Hepatocyte (in vitro differentiated cells): ENCODE results near the gene B3GNT9.

ENCODE experiments used
- EZH2phosphoT487 ChIP-seq: fragments of 200-600 bp; sonication (generic); IDR thresholded peaks from one replicate; pipeline ENCODE4 v1.6.1; 2018; ENCODE audit warnings: antibody characterized with exemption, mild to moderate bottlenecking, low read depth, moderate library complexity; ENCODE audit not compliant: unreplicated experiment, severe bottlenecking
- TF ChIP-seq, protein P1 (sequence below): fragments of 200-600 bp; sonication (generic); IDR thresholded peaks from 2 replicates; pipeline ENCODE4 v1.5.1; 2016; ENCODE audit warnings: antibody characterized with exemption, mild to moderate bottlenecking; ENCODE audit not compliant: poor library complexity

DNA sequence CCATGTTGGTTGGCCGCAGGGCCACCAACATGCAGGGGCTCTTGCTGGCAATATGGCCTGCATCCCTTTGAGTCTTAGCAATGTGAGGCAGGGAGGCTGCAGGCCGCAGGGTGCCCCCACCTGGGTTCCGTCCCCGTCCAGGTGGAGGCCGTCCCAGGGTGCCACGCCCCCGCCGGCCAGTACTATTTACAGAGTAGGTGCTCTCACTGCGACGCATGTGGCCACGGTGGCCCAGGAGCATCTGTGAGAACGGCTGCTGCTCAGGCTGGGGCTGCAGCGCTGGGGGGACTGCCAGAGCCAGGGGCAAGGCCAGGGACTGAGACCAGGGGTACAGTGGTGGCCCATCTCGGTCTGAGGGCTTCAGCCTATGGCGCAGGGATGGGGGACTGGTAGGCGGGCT lies 29.4 kb upstream of the B3GNT9 start:
- TF ChIP-seq, protein P1, sequence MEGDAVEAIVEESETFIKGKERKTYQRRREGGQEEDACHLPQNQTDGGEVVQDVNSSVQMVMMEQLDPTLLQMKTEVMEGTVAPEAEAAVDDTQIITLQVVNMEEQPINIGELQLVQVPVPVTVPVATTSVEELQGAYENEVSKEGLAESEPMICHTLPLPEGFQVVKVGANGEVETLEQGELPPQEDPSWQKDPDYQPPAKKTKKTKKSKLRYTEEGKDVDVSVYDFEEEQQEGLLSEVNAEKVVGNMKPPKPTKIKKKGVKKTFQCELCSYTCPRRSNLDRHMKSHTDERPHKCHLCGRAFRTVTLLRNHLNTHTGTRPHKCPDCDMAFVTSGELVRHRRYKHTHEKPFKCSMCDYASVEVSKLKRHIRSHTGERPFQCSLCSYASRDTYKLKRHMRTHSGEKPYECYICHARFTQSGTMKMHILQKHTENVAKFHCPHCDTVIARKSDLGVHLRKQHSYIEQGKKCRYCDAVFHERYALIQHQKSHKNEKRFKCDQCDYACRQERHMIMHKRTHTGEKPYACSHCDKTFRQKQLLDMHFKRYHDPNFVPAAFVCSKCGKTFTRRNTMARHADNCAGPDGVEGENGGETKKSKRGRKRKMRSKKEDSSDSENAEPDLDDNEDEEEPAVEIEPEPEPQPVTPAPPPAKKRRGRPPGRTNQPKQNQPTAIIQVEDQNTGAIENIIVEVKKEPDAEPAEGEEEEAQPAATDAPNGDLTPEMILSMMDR: no peak
- no peak for TF ChIP-seq EZH2phosphoT487
